Hepatocyte (in vitro differentiated cells): Measurements from ENCODE around the gene CD164L2.

Experiments used
- EZH2 ChIP-seq: fragments of 200-600 bp; sonication (generic); IDR thresholded peaks from 2 replicates; pipeline ENCODE4 v1.6.1; 2016; ENCODE audit warnings: antibody characterized with exemption, mild to moderate bottlenecking, borderline replicate concordance
- EZH2phosphoT487 ChIP-seq: fragments of 200-600 bp; sonication (generic); IDR thresholded peaks from one replicate; pipeline ENCODE4 v1.6.1; 2018; ENCODE audit warnings: antibody characterized with exemption, mild to moderate bottlenecking, low read depth, moderate library complexity; ENCODE audit not compliant: unreplicated experiment, severe bottlenecking
- TF ChIP-seq, protein P1 (sequence below): fragments of 200-600 bp; sonication (generic); IDR thresholded peaks from 2 replicates; pipeline ENCODE4 v1.5.1; 2016; ENCODE audit warnings: antibody characterized with exemption, mild to moderate bottlenecking; ENCODE audit not compliant: poor library complexity

DNA sequence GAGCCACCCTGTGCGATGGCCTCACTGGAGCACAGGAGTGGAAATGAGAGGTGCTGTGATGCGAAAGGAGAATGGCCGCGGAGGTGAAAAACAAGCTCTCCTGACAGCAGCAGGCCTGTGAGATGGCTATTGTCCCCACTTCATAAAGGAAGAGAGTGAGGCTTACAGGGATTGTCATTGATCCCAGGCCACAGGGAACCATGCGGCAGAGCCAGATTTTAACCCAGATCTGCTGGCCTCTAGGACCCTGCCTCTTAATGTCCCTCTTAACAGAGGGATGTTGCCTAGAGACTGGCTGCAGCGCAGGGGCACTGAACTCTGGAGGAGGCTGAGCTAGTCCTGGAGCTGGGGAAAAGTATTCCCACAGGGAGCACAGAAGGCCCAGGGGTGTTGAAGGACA, 44.4 kb downstream of the CD164L2 start:
- TF ChIP-seq, protein P1, sequence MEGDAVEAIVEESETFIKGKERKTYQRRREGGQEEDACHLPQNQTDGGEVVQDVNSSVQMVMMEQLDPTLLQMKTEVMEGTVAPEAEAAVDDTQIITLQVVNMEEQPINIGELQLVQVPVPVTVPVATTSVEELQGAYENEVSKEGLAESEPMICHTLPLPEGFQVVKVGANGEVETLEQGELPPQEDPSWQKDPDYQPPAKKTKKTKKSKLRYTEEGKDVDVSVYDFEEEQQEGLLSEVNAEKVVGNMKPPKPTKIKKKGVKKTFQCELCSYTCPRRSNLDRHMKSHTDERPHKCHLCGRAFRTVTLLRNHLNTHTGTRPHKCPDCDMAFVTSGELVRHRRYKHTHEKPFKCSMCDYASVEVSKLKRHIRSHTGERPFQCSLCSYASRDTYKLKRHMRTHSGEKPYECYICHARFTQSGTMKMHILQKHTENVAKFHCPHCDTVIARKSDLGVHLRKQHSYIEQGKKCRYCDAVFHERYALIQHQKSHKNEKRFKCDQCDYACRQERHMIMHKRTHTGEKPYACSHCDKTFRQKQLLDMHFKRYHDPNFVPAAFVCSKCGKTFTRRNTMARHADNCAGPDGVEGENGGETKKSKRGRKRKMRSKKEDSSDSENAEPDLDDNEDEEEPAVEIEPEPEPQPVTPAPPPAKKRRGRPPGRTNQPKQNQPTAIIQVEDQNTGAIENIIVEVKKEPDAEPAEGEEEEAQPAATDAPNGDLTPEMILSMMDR = no peak
- TF ChIP-seq EZH2 (no peak), EZH2phosphoT487 (no peak)
